GM21723 (cell line): ENCODE measurements around the gene HRH2.

ENCODE experiments used
- ATAC-seq: cut with Tn5 transposase; IDR thresholded peaks from one replicate; pipeline ENCODE4 v1.9.1; 2021; ENCODE audit warnings: mild to moderate bottlenecking, moderate library complexity; ENCODE audit not compliant: unreplicated experiment

HRH2 gene

DNA sequence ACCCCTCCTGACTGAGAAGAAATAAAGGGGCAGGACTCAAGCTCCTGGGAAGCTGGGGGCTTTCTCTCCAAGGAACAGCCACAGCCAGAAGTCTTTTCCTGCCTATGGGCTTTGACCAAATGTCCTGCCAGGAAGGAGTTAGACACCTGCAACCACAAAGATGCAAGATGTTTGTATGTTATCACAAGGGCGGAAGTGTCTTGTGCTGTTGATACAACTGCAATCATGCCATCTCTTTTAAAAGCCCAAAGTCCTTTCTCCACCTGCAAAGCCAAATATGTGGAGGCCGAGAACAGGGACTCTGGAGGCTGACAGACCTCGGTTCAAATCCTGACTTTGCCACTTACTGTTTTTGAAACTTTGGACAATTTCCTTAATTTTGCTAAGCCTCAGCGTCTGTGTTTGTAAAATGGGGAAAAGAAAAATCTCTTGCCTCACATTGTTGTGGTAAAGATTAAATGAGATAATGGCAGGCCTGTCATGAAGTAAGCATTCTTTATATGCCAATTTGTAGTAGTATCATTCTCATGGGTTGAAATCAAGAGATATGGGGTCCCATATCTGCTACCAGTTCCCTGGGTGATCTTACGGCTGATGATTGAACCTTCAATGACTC lies 17.0 kb downstream of the HRH2 start:
- no peak for ATAC-seq

DNA sequence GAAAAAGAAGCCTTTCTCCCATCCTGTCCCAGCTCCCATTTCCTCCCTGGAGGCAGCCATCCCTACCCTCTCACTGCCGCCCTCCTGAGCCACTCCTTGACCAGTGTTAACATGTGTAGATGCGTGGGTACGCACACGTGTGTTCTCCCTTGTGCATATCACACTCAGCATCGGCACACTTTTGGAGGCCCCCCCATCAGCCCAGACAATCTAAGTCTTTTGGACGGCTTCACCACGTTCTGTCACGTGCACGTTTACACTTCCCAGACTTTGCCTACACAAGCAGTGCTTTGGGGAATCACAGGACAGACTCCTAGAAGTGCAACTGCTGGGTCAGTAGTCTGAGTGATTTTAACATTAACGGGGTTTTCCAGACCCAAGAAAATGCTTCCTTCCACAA lies 18.0 kb downstream of the HRH2 start:
- ATAC-seq: no peak

DNA sequence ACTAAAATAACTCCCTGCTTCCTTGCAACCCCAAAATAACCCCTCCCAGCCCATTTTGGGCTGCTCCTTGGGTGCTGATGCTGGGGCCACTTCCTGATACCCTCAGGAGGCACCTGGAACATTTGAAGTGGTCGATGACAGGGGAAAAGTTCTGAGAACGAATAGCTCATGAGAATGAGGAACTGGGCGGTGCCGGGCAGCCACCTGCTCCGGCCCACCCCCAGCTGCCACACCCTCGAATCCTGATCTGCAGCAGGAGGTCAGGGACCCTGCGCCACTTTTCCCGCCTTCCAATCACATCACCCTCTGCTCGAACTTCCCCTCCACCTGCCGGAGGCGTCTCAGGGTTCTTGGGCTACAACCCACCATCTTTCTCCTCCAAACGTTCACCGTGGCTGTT lies 19.7 kb downstream of the HRH2 start:
- ATAC-seq: no peak

DNA sequence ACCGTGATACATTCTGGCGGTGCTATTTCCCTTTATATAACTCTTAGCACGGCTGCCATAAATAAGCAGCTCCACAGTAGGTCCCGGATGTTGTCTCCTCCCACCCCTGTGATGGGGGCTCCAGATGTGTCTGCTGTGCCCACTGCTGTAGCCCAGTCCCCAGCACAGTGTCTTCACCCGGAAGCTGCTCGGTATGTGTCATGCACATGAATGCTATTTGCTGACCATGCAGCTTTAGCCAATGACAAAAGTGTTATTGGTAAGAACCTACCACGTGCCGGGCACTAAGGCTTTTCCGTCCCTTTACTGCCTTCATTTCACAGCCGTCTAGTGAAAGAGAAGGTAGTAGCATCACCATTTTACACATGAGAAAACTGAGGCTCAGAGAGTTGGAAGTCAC lies 20.2 kb downstream of the HRH2 start:
- no peak for ATAC-seq

DNA sequence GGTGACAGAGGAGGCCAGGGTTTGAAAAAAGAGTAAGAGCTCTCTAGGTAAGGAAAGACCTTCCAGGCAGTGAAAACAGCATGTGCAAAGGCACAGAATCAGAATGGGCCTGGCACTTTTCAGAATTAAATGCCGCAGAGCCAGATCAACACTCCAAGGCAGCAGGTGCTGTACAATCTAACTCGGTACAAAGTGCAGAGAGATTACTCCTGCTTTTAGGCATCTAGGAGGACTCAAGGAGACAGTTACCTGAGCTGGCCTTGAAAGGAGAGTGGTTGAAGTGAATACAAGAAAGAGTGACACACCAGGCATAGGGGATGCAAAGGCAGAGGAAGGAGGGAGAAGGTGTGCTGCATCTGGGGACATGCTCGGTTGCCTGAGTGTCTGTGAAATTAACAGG lies 21.5 kb downstream of the HRH2 start:
- ATAC-seq: no peak

DNA sequence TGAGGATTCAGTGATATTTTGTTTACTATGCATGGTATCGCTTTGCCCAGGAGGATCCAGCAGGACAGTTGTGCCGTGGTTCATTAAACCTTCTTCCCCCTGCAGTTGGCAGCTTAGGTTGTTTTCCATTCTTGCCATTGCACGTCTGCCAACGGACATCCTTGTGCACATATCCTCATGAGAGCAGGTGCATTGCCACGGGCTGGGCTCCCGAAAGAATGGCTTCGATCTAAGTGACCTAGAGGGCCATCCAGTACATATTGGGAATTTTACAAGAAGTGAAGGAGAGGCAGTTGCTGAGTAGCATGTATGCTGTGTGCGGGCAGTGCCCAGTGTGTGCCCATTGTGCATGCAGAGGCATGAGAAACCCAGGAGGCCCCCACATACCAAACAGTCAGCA lies 22.1 kb downstream of the HRH2 start:
- ATAC-seq: no peak

DNA sequence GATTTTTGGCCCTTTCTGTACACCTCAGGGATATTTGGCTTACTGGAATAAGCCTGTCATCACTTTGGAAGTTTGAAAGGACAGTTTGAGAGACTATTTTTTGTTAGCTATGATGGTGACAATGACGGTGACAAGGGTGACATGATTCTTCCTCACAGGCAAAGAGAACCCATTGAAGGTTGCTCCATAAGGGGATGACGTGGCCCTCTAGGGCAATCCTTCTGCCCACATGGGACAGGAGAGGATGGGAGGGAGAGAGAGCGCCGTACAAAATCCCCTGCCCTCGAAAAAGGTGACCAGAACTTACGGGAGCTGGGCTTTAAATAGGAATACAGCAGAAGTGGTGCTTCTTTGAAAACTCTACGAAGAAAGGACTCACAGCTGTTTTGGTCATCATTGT lies 22.6 kb downstream of the HRH2 start:
- ATAC-seq: no peak

DNA sequence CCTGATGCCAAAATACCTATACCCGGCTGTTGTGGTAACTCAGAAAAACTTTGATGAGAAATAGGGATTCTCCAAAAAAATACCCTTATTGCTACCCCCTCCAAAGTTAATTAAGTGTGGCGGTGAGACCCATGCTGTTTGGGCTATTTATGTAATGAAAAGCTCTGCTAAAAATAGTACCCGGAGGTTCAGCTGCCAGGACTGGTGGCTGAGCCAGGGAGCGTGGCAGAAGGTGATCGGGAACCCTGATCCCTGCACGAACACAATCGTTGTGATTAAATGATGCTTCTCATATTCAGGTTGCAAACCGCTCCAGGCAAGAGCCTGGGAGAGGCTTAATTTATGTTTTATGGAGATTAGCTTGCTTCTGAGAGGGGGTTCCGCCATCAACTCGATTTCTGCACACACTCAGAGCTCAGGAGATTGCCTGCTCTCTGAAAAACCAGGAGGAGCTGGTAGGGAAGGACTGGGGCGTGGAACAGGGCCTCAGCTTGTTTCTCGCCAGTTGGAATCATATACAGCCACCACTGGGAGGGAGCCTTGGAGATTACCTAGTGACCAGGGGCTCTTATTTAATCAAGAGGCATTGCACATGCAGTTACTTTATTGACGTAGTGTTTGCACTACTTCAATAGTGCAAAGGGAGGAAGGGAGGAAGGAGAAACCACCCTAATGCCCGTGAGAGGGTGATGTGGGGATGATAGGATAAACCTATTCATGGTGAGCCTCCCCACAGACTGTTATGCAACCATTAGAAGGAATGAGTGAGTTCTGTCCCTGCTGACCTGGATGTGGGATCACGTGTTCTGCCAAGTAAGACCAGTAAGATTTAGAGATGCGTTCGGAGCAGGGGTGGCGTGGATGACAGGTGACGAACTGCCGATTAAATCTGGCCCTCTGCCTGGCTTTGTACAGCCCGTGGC lies 23.4 kb downstream of the HRH2 start:
- no peak for ATAC-seq

DNA sequence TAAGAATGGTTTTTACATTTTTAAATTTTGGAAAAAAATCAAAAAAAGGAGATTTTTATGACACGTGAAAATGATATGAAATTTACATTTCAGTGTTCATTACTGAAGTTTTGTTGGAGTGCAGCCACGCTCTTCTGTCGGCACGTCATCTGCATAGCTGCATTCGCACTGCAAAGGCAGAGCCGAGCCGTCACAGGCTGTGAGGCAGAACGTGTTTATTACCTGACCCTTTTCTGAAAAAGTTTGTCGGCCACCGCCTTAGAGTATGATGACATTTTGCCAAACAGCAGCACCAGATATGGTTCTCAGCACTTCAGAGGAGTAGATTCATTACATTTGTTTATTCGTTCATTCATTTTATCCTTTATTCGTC lies 24.1 kb downstream of the HRH2 start:
- no peak for ATAC-seq

DNA sequence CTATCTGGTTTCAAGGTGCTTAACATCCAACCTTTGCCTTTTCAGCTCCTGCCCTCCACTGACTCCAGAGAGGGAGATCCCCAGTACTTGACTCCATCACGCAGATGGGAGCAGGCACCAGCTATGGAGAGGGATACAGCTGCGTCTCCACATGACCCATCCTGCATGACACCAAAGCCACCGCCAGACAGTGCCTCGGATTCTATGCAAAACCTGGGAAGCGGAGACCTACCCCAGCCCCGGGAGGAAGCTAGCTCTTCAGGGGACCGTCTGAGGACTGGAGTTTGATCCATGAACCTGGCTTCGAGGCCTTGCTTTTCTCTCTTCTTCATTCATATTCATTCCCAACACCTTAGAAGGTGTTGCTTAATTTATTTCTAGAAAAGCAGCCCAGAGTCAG lies 24.8 kb downstream of the HRH2 start:
- ATAC-seq: no peak

DNA sequence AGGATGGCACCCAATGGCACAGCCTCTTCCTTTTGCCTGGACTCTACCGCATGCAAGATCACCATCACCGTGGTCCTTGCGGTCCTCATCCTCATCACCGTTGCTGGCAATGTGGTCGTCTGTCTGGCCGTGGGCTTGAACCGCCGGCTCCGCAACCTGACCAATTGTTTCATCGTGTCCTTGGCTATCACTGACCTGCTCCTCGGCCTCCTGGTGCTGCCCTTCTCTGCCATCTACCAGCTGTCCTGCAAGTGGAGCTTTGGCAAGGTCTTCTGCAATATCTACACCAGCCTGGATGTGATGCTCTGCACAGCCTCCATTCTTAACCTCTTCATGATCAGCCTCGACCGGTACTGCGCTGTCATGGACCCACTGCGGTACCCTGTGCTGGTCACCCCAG lies 25.4 kb downstream of the HRH2 start:
- ATAC-seq: no peak

DNA sequence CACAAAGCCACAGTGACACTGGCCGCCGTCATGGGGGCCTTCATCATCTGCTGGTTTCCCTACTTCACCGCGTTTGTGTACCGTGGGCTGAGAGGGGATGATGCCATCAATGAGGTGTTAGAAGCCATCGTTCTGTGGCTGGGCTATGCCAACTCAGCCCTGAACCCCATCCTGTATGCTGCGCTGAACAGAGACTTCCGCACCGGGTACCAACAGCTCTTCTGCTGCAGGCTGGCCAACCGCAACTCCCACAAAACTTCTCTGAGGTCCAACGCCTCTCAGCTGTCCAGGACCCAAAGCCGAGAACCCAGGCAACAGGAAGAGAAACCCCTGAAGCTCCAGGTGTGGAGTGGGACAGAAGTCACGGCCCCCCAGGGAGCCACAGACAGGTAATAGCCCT lies 26.1 kb downstream of the HRH2 start:
- ATAC-seq: no peak

DNA sequence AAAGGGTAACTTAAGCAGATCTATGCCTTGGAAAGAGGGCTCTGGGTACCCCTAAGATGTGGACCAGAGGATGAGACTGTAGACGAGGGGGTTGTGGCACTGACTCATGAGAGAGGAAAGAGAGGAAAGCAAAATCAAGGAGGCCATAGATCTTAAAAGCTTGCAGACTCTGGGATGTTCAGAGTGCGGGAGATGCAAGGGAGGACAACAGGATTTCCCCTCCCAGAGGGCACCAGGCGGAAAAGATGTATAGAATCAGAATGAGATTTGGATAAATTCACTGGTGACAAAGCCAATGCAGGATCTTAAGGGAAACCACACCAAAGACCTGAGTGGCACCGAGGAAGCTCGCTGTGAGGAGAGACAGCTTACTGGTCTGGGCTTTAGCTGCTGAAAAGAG lies 27.1 kb downstream of the HRH2 start:
- ATAC-seq: no peak

DNA sequence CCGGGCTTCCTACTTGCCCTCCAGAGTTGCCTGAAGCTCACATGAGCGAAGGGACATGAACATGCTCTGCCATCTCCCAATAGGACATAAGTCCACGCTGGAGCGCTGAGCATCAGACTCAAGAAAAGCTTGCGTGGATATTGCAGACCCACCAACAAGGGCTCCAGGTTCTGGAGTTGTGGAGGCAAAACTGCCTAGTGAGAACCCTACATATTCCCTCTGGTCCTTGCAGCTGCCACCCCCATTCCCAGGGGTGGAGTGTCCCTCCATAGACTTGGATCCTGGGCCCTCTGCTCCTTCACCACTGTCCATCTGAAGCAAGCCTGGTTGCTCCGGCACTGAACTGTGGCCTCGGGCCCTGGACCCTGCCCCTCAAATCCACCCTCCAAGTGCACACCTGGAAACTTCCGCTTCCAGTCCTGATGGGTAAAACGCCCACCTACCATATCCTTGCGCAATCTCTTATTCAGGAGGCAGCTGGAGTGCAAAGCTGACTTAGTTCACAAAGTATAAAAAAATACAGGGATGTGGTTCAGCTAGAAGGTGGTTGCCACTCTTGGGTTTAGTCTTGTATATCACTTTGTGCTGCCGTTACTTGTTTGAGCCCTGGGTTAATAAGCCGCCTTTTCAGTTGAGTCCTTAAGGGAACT lies 28.0 kb downstream of the HRH2 start:
- ATAC-seq: no peak

DNA sequence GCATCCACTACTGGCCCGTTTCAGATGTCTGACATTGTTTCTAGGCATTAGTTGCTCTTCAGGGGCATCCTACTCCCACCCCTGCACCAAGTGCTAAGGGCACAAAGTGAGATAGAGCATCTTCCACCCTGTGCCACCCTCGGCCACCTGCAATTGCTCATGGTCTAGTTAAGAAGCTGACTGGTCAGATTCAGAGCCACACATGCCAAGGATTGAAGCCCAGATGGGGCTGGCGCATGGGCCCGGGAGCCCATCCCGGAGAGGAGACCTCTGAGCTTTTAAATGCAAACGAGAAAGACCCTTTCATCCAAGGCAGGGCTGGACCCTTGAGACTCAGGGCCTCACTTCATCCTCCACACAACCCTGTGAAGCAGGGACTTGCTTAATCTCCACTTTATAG lies 28.5 kb downstream of the HRH2 start:
- ATAC-seq: no peak

DNA sequence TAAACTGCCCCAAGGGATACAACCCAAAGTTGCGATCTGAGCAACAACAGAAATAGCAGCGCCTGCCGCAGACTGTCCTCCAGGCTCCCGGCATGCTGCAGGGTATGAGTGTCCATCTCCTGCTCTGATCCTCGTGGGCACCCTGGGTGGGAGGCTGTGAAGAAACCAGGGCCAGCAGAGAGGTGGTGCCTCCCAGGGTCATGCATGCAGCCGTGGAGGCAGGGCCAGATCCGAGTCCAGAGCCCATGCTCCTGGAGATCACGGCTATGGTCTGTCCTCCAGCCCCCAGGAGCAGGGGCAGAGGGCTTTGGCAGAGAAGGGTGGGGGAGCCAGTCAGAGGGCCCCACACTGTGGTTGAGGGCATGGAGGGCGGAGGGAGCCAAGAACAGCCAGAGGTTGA lies 29.0 kb downstream of the HRH2 start:
- no peak for ATAC-seq

DNA sequence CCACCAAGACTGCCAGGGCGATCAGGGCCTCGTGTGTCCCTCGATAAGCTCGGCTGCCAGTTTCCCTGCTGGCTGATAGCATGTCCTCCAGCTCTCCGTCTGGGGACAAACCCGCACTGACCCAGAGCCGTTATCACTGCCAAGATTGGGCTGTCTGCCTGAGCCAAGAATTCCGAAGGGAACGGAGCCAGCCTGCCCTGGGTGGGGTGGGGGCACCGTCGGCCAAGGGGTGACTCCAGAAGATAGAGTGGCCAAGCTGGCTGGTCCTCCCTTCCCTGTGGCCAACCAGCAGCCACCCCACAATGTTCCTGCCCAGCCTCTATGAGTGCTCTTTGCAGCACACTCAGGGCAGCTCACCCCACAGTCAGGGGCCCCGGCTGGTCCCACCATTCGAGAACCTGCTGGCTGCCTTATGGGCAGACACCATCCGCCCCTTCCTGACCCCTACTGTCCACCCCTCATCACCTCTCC lies 29.4 kb downstream of the HRH2 start:
- no peak for ATAC-seq

DNA sequence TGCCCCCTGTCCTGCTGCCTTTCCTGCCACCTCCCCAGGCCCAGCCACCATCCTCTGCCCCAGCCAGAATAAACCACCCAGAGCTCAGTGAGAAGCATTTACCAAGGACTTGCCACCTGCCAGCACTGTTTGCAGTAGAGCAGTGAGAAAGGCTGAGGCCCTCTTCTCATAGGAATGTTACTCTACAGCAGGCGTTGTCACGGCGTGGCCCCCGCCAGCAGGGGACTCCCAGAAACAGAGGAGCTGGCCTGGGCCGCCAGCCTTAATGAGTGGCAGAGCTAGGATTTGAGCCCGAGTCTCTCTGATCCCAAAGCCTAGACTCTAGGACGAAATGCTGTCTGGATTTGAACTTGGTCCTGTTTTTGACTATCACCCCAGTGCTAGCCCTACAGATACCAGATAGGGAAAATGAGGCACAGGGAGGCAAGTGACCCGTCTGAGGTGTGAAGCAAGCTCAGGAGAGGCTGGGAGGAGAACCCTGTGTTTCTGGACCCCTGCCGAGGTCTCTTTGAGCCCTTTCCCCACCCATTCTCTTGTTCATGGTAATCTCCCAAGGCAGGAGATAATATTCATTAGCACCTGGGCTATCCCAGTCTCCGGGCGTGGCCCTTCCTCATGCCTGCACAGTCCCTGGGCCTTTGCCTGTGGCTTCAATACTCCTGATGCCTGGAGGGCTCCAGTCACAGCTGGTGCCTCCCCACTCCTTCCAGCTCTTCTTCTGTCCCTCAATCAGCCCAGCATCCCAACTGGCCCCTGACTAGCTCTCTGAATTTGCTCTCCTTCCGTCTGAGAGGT lies 30.7 kb downstream of the HRH2 start:
- no peak for ATAC-seq

DNA sequence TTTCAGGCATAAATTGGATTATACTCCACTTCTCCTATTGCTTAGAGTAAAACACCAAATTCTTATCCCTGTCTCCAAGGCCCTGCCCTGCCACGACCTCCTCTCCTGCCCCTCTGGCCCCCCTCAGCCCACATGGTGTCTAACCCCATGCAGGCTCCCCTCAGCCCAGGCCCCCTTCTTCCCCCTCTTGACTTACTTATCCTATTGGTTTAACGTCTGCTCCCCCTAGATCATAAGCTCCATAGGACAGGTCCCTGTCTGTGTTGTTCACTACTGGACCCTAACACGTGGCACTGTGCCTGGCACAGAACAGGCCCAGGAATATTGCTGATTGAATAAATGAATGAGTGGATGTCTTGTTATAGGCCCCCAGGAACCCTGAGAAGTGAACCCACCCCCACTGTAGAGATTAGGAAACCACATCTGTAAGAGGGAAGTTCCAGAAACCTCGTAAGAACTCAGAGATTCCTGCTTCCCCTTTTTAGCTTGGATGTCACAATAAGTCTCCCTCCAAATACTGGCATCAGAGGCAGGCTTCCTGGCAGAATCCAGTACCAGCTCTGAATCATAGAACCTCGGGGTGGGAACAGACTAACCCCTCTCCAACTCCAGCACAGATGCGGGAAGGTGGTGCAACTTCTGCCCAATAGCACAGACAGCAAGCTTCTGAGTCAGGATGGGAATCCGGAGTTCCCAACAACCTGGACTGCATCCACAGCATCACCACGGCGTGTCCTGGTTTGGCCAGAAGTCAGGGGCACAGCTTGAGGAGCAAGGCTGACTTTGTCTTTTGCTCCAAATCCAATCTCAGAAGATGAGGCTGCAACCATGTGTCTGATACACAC lies 31.5 kb downstream of the HRH2 start:
- ATAC-seq: no peak

DNA sequence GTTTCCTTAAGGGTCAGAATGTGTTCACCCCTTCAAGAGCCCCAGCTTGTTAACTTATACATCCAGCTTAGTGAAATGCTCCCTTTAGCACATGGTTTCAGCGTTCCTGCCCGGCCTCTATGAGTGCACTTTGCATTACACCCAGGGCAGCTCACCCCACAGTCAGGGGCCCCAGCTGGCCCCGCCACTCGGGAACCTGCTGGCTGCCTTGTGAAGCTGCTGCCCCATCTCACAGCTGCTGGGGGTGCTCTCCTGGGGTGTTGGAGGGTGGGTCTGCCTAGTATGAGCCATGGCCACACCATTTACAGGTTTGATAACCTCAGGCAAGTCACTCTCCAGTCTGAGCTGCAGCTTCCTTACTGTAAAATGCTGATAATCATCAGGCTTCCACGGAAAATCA lies 32.2 kb downstream of the HRH2 start:
- ATAC-seq: no peak
